ENCODE data around the gene BAHCC1. TPM values are rescaled to one million over a fixed set of nuclear protein-coding genes. Genes with fewer than 3 reads are reported as not detected.

Gene BAHCC1
- total and polyA plus RNA-seq, 2 donors (not counting 3 experiments of a cell fraction or from before 2014, with no cell fraction given): 4.7 to 11.6 TPM

GRCh38 chr17:81462506-81463125 lies 67.4 kb downstream of the BAHCC1 start:
- ChIA-PET POLR2A (no interaction called here), CTCF (interaction anchor here (1.0 kb wide), 1 partner anchor 22 kb away, joined by 3 read pairs; no protein-coding TSS in a partner anchor)
- Histone ChIP-seq H3K27ac (ENCODE audit: insufficient read depth, low read depth, low read length) (no peak overlapping the region), H3K4me2 (ENCODE audit: insufficient read depth, low read length) (no peak overlapping the region), H3K4me3 (replicated peaks in 1 of 3; ENCODE audit: insufficient read depth in 1 of 3, low read depth in 1 of 3, low read length in 3 of 3) (no peak overlapping the region), H3K27me3 (ENCODE audit: control insufficient read depth in 2 of 2, insufficient read depth in 2 of 2, low read length in 2 of 2) (no peaks in the 10 kb centered on the region), H2AFZ (ENCODE audit: low read depth, low read length) (no peak overlapping the region), H4K20me1 (replicated peaks; ENCODE audit: control insufficient read depth, extremely low read depth, insufficient read depth, low read length) (no peaks in the 10 kb centered on the region), H3K9me1 (replicated peaks; ENCODE audit: control insufficient read depth, extremely low read depth, insufficient read depth, low read length) (no peaks in the 10 kb centered on the region), H3K9ac (replicated peaks; ENCODE audit: extremely low read depth, insufficient read depth, low read length) (no peak overlapping the region), H3K79me2 (ENCODE audit: control insufficient read depth, insufficient read depth, low read length) (no peaks in the 10 kb centered on the region), H3K9me3 (replicated peaks; ENCODE audit: control insufficient read depth, insufficient read depth, low read length) (no peaks in the 10 kb centered on the region), H3K36me3 (ENCODE audit: control insufficient read depth in 2 of 2, extremely low read depth in 1 of 2, insufficient read depth in 2 of 2, low read length in 2 of 2) (no peaks in the 10 kb centered on the region), H3K4me1 (ENCODE audit: control insufficient read depth, extremely low read depth, insufficient read depth, low read length) (no peaks in the 10 kb centered on the region)
- dilution Hi-C loops (cut with MboI; ENCODE audit: extremely low pct_ligation_motif_present, low sequenced_read_pairs): no loop called here
- BruUV-seq (replicated peaks): no TSS peak
- intact Hi-C loops (cut with micrococcal nuclease): no loop called here
- no peak for TF ChIP-seq GATA2 (IDR thresholded peaks at IDR 0.05; ENCODE audit: insufficient read depth, insufficient read length, low read depth, low read length)
- no peak for TF ChIP-seq MAX (IDR thresholded peaks at IDR 0.05; ENCODE audit: insufficient read depth, insufficient read length)
- no peak for TF ChIP-seq MYC (IDR thresholded peaks at IDR 0.05; ENCODE audit: low read depth, low read length)
- TF ChIP-seq FOS (IDR thresholded peaks at IDR 0.05; ENCODE audit: borderline replicate concordance, insufficient read depth, low read length): no peak
- TF ChIP-seq POLR2A (IDR thresholded peaks at IDR 0.05; ENCODE audit: low read depth, low read length): no peak
- no peak for TF ChIP-seq POLR2AphosphoS5 (IDR thresholded peaks at IDR 0.05; ENCODE audit: insufficient read depth, low read depth, low read length)
- no peak for TF ChIP-seq JUN (IDR thresholded peaks at IDR 0.05; ENCODE audit: borderline replicate concordance, insufficient read depth, insufficient read length, low read depth)
- TF ChIP-seq CTCF (IDR thresholded peaks at IDR 0.05; ENCODE audit: extremely low read depth in 1 of 2, insufficient read depth in 1 of 2, low read depth in 1 of 2, low read length in 2 of 2): no peak
- TF ChIP-seq EZH2 (IDR thresholded peaks at IDR 0.05; ENCODE audit: borderline replicate concordance, low read depth, low read length, severe bottlenecking): no peak
- no peak for DNase-seq (ENCODE audit: low read depth, low spot score)
- FAIRE-seq: no peak

Measured in endothelial cell of umbilical vein (primary cell).